Smooth muscle cell (in vitro differentiated cells): Measurements from ENCODE around the gene SPEN. TPM values are rescaled to one million over a fixed set of nuclear protein-coding genes. Genes with fewer than 3 reads are reported as not detected.

Source experiments
- DNase-seq: peaks from one replicate; lab custom pipeline; 2025; ENCODE audit not compliant: unreplicated experiment; lab: John Stamatoyannopoulos, UW
- H2AFZ ChIP-seq: fragments of 200-600 bp; sonication (generic); 2 replicates; pipeline ENCODE4 v1.6.0; 2016; ENCODE audit warnings: antibody characterized with exemption, low read depth, mild to moderate bottlenecking
- H3F3A ChIP-seq: fragments of 200-600 bp; sonication (generic); 2 replicates; pipeline ENCODE4 v1.6.0; 2017; ENCODE audit warnings: antibody characterized with exemption, low read depth
- H3K27ac ChIP-seq: fragments of 200-600 bp; sonication (generic); 2 replicates; pipeline ENCODE4 v1.5.1; 2016; ENCODE audit warnings: low read depth, mild to moderate bottlenecking
- H3K27me3 ChIP-seq: fragments of 200-600 bp; sonication (generic); 2 replicates; pipeline ENCODE4 v1.6.1; 2016; ENCODE audit warnings: low read depth, mild to moderate bottlenecking
- H3K36me3 ChIP-seq: fragments of 200-600 bp; sonication (generic); 2 replicates; pipeline ENCODE4 v1.5.1; 2016; ENCODE audit warnings: low read depth
- H3K4me1 ChIP-seq: fragments of 200-600 bp; sonication (generic); 2 replicates; pipeline ENCODE4 v1.5.1; 2016; ENCODE audit warnings: low read depth
- H3K4me2 ChIP-seq: fragments of 200-600 bp; sonication (generic); 2 replicates; pipeline ENCODE4 v1.6.0; 2016; ENCODE audit warnings: mild to moderate bottlenecking
- H3K4me3 ChIP-seq: fragments of 200-600 bp; sonication (generic); 2 replicates; pipeline ENCODE4 v1.5.1; 2016; ENCODE audit warnings: mild to moderate bottlenecking
- H3K79me2 ChIP-seq: fragments of 200-600 bp; sonication (generic); 2 replicates; pipeline ENCODE4 v1.6.0; 2016; ENCODE audit warnings: low read depth, mild to moderate bottlenecking
- H3K9ac ChIP-seq: fragments of 200-600 bp; sonication (generic); 2 replicates; pipeline ENCODE4 v1.6.0; 2016; ENCODE audit warnings: low read depth
- H3K9me3 ChIP-seq: fragments of 200-600 bp; sonication (generic); replicated peaks from 2 replicates; pipeline ENCODE4 v1.5.1; 2016; ENCODE audit warnings: low read depth
- H4K20me1 ChIP-seq: fragments of 200-600 bp; sonication (generic); 2 replicates; pipeline ENCODE4 v1.6.0; 2016; ENCODE audit warnings: low read depth
- CTCF ChIP-seq: fragments of 200-600 bp; sonication (generic); IDR thresholded peaks from 2 replicates; pipeline ENCODE4 v1.5.1; 2017; ENCODE audit warnings: borderline replicate concordance, mild to moderate bottlenecking, antibody characterized with exemption; ENCODE audit not compliant: insufficient read depth, poor library complexity, severe bottlenecking
- WGBS: methylation state at CpG from one replicate; pipeline ENCODE4 v1.1.7; 2016; ENCODE audit warnings: low lambda C conversion rate; 5-methylcytosine and 5-hydroxymethylcytosine counted together
- polyA plus RNA-seq: library from polyadenylated mRNA; unstranded; fragments of >200 nt; fragmentation: Nextera tagmentation; extraction: Ambion mirVana; gene quantifications from 2 replicates; pipeline ENCODE4 v1.2.1, GENCODE V29; 2016
- total RNA-seq: library from RNA; depleted of rRNA; stranded (reverse); fragments of >200 nt; gene quantifications from 2 replicates; pipeline ENCODE4 v1.2.3, GENCODE V29; 2014

SPEN gene
- total and polyA plus RNA-seq, 2 experiments from 2014 or later: 10.6 to 28.7 TPM

GRCh38 chr1:15870421-15870820 is 22.9 kb downstream of the SPEN start:
- no peak for TF ChIP-seq CTCF

GRCh38 chr1:15874471-15874870 is 27.0 kb downstream of the SPEN start:
- peaks cover 8% of the 10 kb centered on the region for H3K36me3 ChIP-seq
- no peaks in the 10 kb centered on the region for H3K27me3 ChIP-seq
- H3K9ac ChIP-seq: no peak overlapping the region
- H3K79me2 ChIP-seq: peaks cover 99% of the 10 kb centered on the region
- H3K4me3 ChIP-seq: no peak overlapping the region
- peaks cover 95% of the 10 kb centered on the region for H4K20me1 ChIP-seq
- no peak for TF ChIP-seq CTCF
- no peak overlapping the region for H3K4me2 ChIP-seq
- DNase-seq: no peak
- H3K9me3 ChIP-seq: no peaks in the 10 kb centered on the region
- H2AFZ ChIP-seq: no peak overlapping the region
- no peaks in the 10 kb centered on the region for H3F3A ChIP-seq
- no peaks in the 10 kb centered on the region for H3K4me1 ChIP-seq
- WGBS: 94% methylated on average over 1 of the region's 1 CpG
- no peak overlapping the region for H3K27ac ChIP-seq

More at GRCh38 chr1:15870421-15870820, 22.9 kb downstream of the SPEN start:
- H3K79me2 ChIP-seq: peaks cover 100% of the 10 kb centered on the region
- H3K9me3 ChIP-seq: no peaks in the 10 kb centered on the region
- H3K27ac ChIP-seq: no peak overlapping the region
- DNase-seq: no peak
- 81% methylated on average over 1 of the region's 1 CpG for WGBS
- H3K4me1 ChIP-seq: no peaks in the 10 kb centered on the region
- no peaks in the 10 kb centered on the region for H3F3A ChIP-seq
- no peak overlapping the region for H2AFZ ChIP-seq
- H3K36me3 ChIP-seq: peaks cover 8% of the 10 kb centered on the region
- no peaks in the 10 kb centered on the region for H3K27me3 ChIP-seq
- no peak overlapping the region for H3K4me3 ChIP-seq
- no peak overlapping the region for H3K9ac ChIP-seq
- no peak overlapping the region for H3K4me2 ChIP-seq
- H4K20me1 ChIP-seq: peaks cover 98% of the 10 kb centered on the region

GRCh38 chr1:15876357-15877055 is 29.0 kb downstream of the SPEN start:
- Histone ChIP-seq H3K4me1 (no peaks in the 10 kb centered on the region), H3K9me3 (no peaks in the 10 kb centered on the region), H4K20me1 (peaks cover 95% of the 10 kb centered on the region), H3F3A (no peaks in the 10 kb centered on the region), H3K79me2 (peaks cover 99% of the 10 kb centered on the region), H3K36me3 (peaks cover 8% of the 10 kb centered on the region), H3K27ac (no peak overlapping the region), H3K27me3 (no peaks in the 10 kb centered on the region), H2AFZ (no peak overlapping the region), H3K4me2 (no peak overlapping the region), H3K9ac (no peak overlapping the region), H3K4me3 (no peak overlapping the region)
- WGBS: 81% methylated on average over 12 of the region's 12 CpGs
- TF ChIP-seq CTCF: peak; percentile 26
- DNase-seq: no peak

GRCh38 chr1:15881961-15882360 is 34.5 kb downstream of the SPEN start:
- no peak for TF ChIP-seq CTCF
- no peaks in the 10 kb centered on the region for H3K9me3 ChIP-seq
- H4K20me1 ChIP-seq: peaks cover 68% of the 10 kb centered on the region
- H3F3A ChIP-seq: peaks cover 14% of the 10 kb centered on the region
- H3K4me2 ChIP-seq: no peak overlapping the region
- no peak overlapping the region for H3K27ac ChIP-seq
- H3K27me3 ChIP-seq: no peaks in the 10 kb centered on the region
- DNase-seq: no peak
- H3K36me3 ChIP-seq: no peaks in the 10 kb centered on the region
- H3K4me1 ChIP-seq: peaks cover 20% of the 10 kb centered on the region
- H3K79me2 ChIP-seq: peaks cover 93% of the 10 kb centered on the region
- no peak overlapping the region for H2AFZ ChIP-seq
- no peak overlapping the region for H3K9ac ChIP-seq
- H3K4me3 ChIP-seq: no peak overlapping the region
- 95% methylated on average over 5 of the region's 5 CpGs for WGBS
